GM12878 (cell line): ENCODE results near the gene NUBPL.

Source experiments
- ATF7 ChIP-seq: fragments of 450-650 bp; IDR thresholded peaks from 2 replicates; pipeline ENCODE4 v1.6.1; 2016; ENCODE audit warnings: low read depth, mild to moderate bottlenecking
- ETV6 ChIP-seq, 2 experiments: fragments of 450-650 bp in 1 of 2; IDR thresholded peaks in 1 of 2; conservative IDR thresholded peaks in 1 of 2; 2 replicates each; pipeline ENCODE4 v1.6.1; 2014; ENCODE audit warnings: antibody characterized with exemption in 1 of 2, borderline replicate concordance in 1 of 2, low read depth in 1 of 2, mild to moderate bottlenecking in 1 of 2, moderate library complexity in 1 of 2
- FOS ChIP-seq: IDR thresholded peaks from 3 replicates; pipeline ENCODE4 v1.6.1; 2011; ENCODE audit warnings: borderline replicate concordance; ENCODE audit not compliant: insufficient read length; ENCODE audit errors: extremely low read depth
- FOXM1 ChIP-seq: IDR thresholded peaks from 2 replicates; pipeline ENCODE4 v1.6.1; 2012; ENCODE audit warnings: low read depth, mild to moderate bottlenecking, inconsistent platforms, low read length, moderate library complexity
- MLLT1 ChIP-seq: fragments of 450-650 bp; IDR thresholded peaks from 2 replicates; pipeline ENCODE4 v1.6.1; 2016; ENCODE audit warnings: mild to moderate bottlenecking
- NR2C2 ChIP-seq: IDR thresholded peaks from 2 replicates; pipeline ENCODE4 v1.6.1; 2011; ENCODE audit warnings: borderline replicate concordance, low read depth; ENCODE audit not compliant: control insufficient read depth, insufficient read length
- POLR2A ChIP-seq: IDR thresholded peaks from 2 replicates; pipeline ENCODE4 v1.6.1; 2011; ENCODE audit warnings: low read depth, mild to moderate bottlenecking, low read length
- SMARCA5 ChIP-seq: fragments of 450-650 bp; IDR thresholded peaks from 2 replicates; pipeline ENCODE4 v1.6.1; 2017; ENCODE audit warnings: mild to moderate bottlenecking
- STAT3 ChIP-seq: IDR thresholded peaks from 2 replicates; pipeline ENCODE4 v1.6.1; 2011; ENCODE audit warnings: low read depth, low read length, improper control_type of control experiment
- TF ChIP-seq, protein P1 (sequence below), 3 experiments: IDR thresholded peaks in 2 of 3; conservative IDR thresholded peaks in 1 of 3; 2 replicates each; pipeline ENCODE4 v1.5.1; 2011; ENCODE audit warnings: low read depth in 3 of 3, low read length in 3 of 3, mild to moderate bottlenecking in 3 of 3, control low read depth in 2 of 3, moderate library complexity in 2 of 3, inconsistent platforms in 1 of 3, mixed read lengths in 1 of 3; ENCODE audit not compliant: control insufficient read depth in 2 of 3, insufficient read depth in 1 of 3; ENCODE audit errors: extremely low read depth in 1 of 3

- TF ChIP-seq NR2C2 = no peak
- no peak for TF ChIP-seq ETV6 (conservative IDR thresholded peaks at IDR 0.05 in 1 of 2, IDR thresholded peaks at IDR 0.05 in 1 of 2; ENCODE audit: borderline replicate concordance in 1 of 2, low read depth in 1 of 2)
- TF ChIP-seq FOXM1 = no peak
- TF ChIP-seq, protein P1, sequence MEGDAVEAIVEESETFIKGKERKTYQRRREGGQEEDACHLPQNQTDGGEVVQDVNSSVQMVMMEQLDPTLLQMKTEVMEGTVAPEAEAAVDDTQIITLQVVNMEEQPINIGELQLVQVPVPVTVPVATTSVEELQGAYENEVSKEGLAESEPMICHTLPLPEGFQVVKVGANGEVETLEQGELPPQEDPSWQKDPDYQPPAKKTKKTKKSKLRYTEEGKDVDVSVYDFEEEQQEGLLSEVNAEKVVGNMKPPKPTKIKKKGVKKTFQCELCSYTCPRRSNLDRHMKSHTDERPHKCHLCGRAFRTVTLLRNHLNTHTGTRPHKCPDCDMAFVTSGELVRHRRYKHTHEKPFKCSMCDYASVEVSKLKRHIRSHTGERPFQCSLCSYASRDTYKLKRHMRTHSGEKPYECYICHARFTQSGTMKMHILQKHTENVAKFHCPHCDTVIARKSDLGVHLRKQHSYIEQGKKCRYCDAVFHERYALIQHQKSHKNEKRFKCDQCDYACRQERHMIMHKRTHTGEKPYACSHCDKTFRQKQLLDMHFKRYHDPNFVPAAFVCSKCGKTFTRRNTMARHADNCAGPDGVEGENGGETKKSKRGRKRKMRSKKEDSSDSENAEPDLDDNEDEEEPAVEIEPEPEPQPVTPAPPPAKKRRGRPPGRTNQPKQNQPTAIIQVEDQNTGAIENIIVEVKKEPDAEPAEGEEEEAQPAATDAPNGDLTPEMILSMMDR (IDR thresholded peaks at IDR 0.05 in 2 of 3, conservative IDR thresholded peaks at IDR 0.05 in 1 of 3; ENCODE audit: control insufficient read depth in 2 of 3, extremely low read depth in 1 of 3, insufficient read depth in 1 of 3, low read depth in 3 of 3, low read length in 3 of 3) = no peak
- no peak for TF ChIP-seq POLR2A
- no peak for TF ChIP-seq SMARCA5
- no peak for TF ChIP-seq MLLT1
- TF ChIP-seq STAT3 = no peak
- no peak for TF ChIP-seq ATF7
- TF ChIP-seq FOS = no peak
Measured at GRCh38 chr14:31788340-31788739, 227.1 kb downstream of the NUBPL start.
